A549 (cell line): ENCODE results near the gene FAM193A. TPM values are rescaled to one million over a fixed set of nuclear protein-coding genes. Genes with fewer than 3 reads are reported as not detected.
A peak's percentile ranks its signal among the peaks of the same experiment; 100 is the strongest.

Experiments
- ATAC-seq, 2 experiments: fragments of 200-7000 bp in 1 of 2; fragments of >200 bp in 1 of 2; cut with Nextera tagmentation in 1 of 2; cut with Tn5 transposase in 1 of 2; 3 replicates each; pipeline versions ENCODE4 v1.8.0 to v1.9.1; 2018 to 2020; ENCODE audit warnings: mild to moderate bottlenecking in 1 of 2, moderate library complexity in 1 of 2
- CTCF ChIA-PET: fragments of 300-600 bp; sonication (Branson Sonifier 250); formaldehyde crosslinking; extraction: SDS; loops from one replicate; lab custom pipeline; 2021; ENCODE audit warnings: antibody characterized with exemption, inconsistent platforms; lab: Yijun Ruan, JAX
- POLR2A ChIA-PET: fragments of 350-600 bp; formaldehyde crosslinking; extraction: SDS; loops from one replicate; lab custom pipeline; 2021; ENCODE audit warnings: antibody characterized with exemption, inconsistent platforms; lab: Yijun Ruan, JAX
- DNase-seq, 2 experiments: peaks; one replicate each; pipeline versions ENCODE4 v3.0.0 to v3.0.0-alpha.2; 2011 to 2016; ENCODE audit warnings: low read depth in 1 of 2, low spot score in 1 of 2
- FAIRE-seq: peaks from 2 replicates; lab custom pipeline; 2011; peaks lifted over from hg19 to GRCh38; lab: Jason Lieb, UNC
- H3K27ac ChIP-seq, 2 experiments: fragments of >200 bp; sonication (Bioruptor Twin); formaldehyde crosslinking; 3 replicates each; pipeline ENCODE4 v1.5.1; 2016 to 2017
- H3K4me1 ChIP-seq: fragments of >200 bp; sonication (Bioruptor Twin); formaldehyde crosslinking; 3 replicates; pipeline ENCODE4 v1.6.1; 2016
- H3K4me2 ChIP-seq: fragments of >200 bp; sonication (Bioruptor Twin); formaldehyde crosslinking; 3 replicates; pipeline ENCODE4 v1.6.1; 2016
- H3K4me3 ChIP-seq: fragments of >200 bp; sonication (Bioruptor Twin); formaldehyde crosslinking; 3 replicates; pipeline ENCODE4 v1.5.1; 2016
- H3K9me3 ChIP-seq: fragments of >200 bp; sonication (Bioruptor Twin); formaldehyde crosslinking; 3 replicates; pipeline ENCODE4 v1.6.1; 2016
- ATOH8 ChIP-seq: fragments of 250-450 bp; sonication (Bioruptor Pico); IDR thresholded peaks from 2 replicates; pipeline ENCODE4 v1.5.0; 2020; ENCODE audit warnings: low read depth, mild to moderate bottlenecking, moderate library complexity
- BCL3 ChIP-seq: fragments of >200 bp; sonication (Bioruptor Twin); formaldehyde crosslinking; IDR thresholded peaks from 3 replicates; pipeline ENCODE4 v1.6.1; 2016
- CBX2 ChIP-seq: fragments of 200-600 bp; sonication (generic); IDR thresholded peaks from 2 replicates; pipeline ENCODE4 v1.6.1; 2016; ENCODE audit warnings: low read depth, mild to moderate bottlenecking, borderline replicate concordance
- CEBPB ChIP-seq, 2 experiments: fragments of >200 bp in 1 of 2; sonication (Bioruptor Twin) in 1 of 2; formaldehyde crosslinking in 1 of 2; IDR thresholded peaks; 2 replicates each; pipeline ENCODE4 v1.6.1; 2012 to 2016
- CHD2 ChIP-seq: fragments of 150-350 bp; IDR thresholded peaks from 2 replicates; pipeline ENCODE4 v1.6.1; 2014; ENCODE audit warnings: low read length; ENCODE audit not compliant: partially characterized antibody
- EHMT2 ChIP-seq: fragments of 200-600 bp; sonication (generic); IDR thresholded peaks from 2 replicates; pipeline ENCODE4 v1.6.1; 2016; ENCODE audit warnings: antibody characterized with exemption, low read depth, mild to moderate bottlenecking, moderate library complexity
- ELK1 ChIP-seq: fragments of 150-350 bp; IDR thresholded peaks from 2 replicates; pipeline ENCODE4 v1.6.1; 2014; ENCODE audit warnings: low read depth, mild to moderate bottlenecking, low read length
- EP300 ChIP-seq, 2 experiments: fragments of >200 bp; sonication (Bioruptor Twin); formaldehyde crosslinking; IDR thresholded peaks; 2 replicates in 1 of 2; 3 replicates in 1 of 2; pipeline ENCODE4 v1.6.1; 2016 to 2017
- FOSB ChIP-seq: fragments of 250-450 bp; sonication (Bioruptor Pico); IDR thresholded peaks from 2 replicates; pipeline ENCODE4 v1.5.0; 2020; ENCODE audit warnings: mild to moderate bottlenecking, moderate library complexity
- FOSL2 ChIP-seq, 2 experiments: fragments of 450-650 bp in 1 of 2; fragments of >200 bp in 1 of 2; sonication (Bioruptor Twin) in 1 of 2; formaldehyde crosslinking; IDR thresholded peaks; 2 replicates each; pipeline versions ENCODE4 v1.5.0 to v1.6.1; 2016 to 2020; ENCODE audit warnings: mild to moderate bottlenecking in 1 of 2, moderate library complexity in 1 of 2
- FOXS1 ChIP-seq: fragments of 250-450 bp; sonication (Bioruptor Pico); IDR thresholded peaks from 2 replicates; pipeline ENCODE4 v1.5.0; 2020; ENCODE audit warnings: mild to moderate bottlenecking, moderate library complexity
- GATA3 ChIP-seq: IDR thresholded peaks from 2 replicates; pipeline ENCODE4 v1.6.1; 2012; ENCODE audit warnings: borderline replicate concordance
- HES2 ChIP-seq: fragments of >200 bp; sonication (Bioruptor Twin); formaldehyde crosslinking; IDR thresholded peaks from 2 replicates; pipeline ENCODE4 v1.6.1; 2016
- JUN ChIP-seq, 2 experiments: fragments of >200 bp; sonication (Bioruptor Twin); formaldehyde crosslinking; IDR thresholded peaks; 2 replicates in 1 of 2; 3 replicates in 1 of 2; pipeline ENCODE4 v1.6.1; 2016 to 2017
- KDM1A ChIP-seq: fragments of 200-600 bp; sonication (generic); IDR thresholded peaks from 2 replicates; pipeline ENCODE4 v1.6.1; 2016; ENCODE audit warnings: low read depth, mild to moderate bottlenecking
- KDM5A ChIP-seq: fragments of 200-600 bp; sonication (generic); IDR thresholded peaks from 2 replicates; pipeline ENCODE4 v1.6.1; 2016; ENCODE audit warnings: antibody characterized with exemption, mild to moderate bottlenecking
- NPAS2 ChIP-seq: fragments of 250-450 bp; sonication (Bioruptor Pico); IDR thresholded peaks from 2 replicates; pipeline ENCODE4 v1.8.0; 2022; ENCODE audit warnings: mild to moderate bottlenecking, moderate library complexity, borderline replicate concordance
- NR3C1 ChIP-seq: fragments of >200 bp; sonication (Bioruptor Twin); formaldehyde crosslinking; IDR thresholded peaks from 3 replicates; pipeline ENCODE4 v1.6.1; 2017
- RARB ChIP-seq: fragments of 250-450 bp; sonication (Bioruptor Pico); IDR thresholded peaks from 2 replicates; pipeline ENCODE4 v1.8.0; 2021; ENCODE audit warnings: mild to moderate bottlenecking, moderate library complexity
- REST ChIP-seq: fragments of 200-600 bp; sonication (generic); IDR thresholded peaks from 2 replicates; pipeline ENCODE4 v1.6.1; 2016; ENCODE audit warnings: antibody characterized with exemption, mild to moderate bottlenecking, moderate library complexity
- RFX5 ChIP-seq: fragments of 450-650 bp; IDR thresholded peaks from 2 replicates; pipeline ENCODE4 v1.7.1; 2014; ENCODE audit warnings: antibody characterized with exemption, mild to moderate bottlenecking, moderate library complexity
- SMC3 ChIP-seq: fragments of >200 bp; sonication (Bioruptor Twin); formaldehyde crosslinking; IDR thresholded peaks from 3 replicates; pipeline ENCODE4 v1.6.1; 2018; ENCODE audit warnings: inconsistent platforms
- TFCP2L1 ChIP-seq: fragments of 250-450 bp; sonication (Bioruptor Pico); IDR thresholded peaks from 2 replicates; pipeline ENCODE4 v1.5.0; 2021; ENCODE audit warnings: mild to moderate bottlenecking
- ZC3H11A ChIP-seq: fragments of 450-650 bp; IDR thresholded peaks from 2 replicates; pipeline ENCODE4 v1.6.1; 2014; ENCODE audit warnings: antibody characterized with exemption, mild to moderate bottlenecking
- WGBS: methylation state at CpG from one replicate; pipeline ENCODE4 v1.1.6; 2017; ENCODE audit errors: missing lambda C conversion rate; 5-methylcytosine and 5-hydroxymethylcytosine counted together
- polyA plus RNA-seq, 4 experiments: library from polyadenylated mRNA; depleted of rRNA in 3 of 4; stranded (reverse); fragments of >200 nt; fragmentation: RNase III in 1 of 4; extraction: RNeasy Plus Mini Kit Qiagen cat#74134 plus additional on column Dnase treatment in 1 of 4; gene quantifications; 2 replicates in 3 of 4; 3 replicates in 1 of 4; pipeline ENCODE4 v1.2.3, GENCODE V29; 2011 to 2017

Gene FAM193A
- polyA plus RNA-seq, 2 of the 4 experiments (the other 2 are of a cell fraction): 4.5 to 6.7 TPM

GRCh38 chr4:2721586-2721985, 185.1 kb downstream of the FAM193A start:
- POLR2A ChIA-PET: no interaction called here
- FAIRE-seq (no peak), ATAC-seq (no peak; a peak in 1 of 6 replicates), DNase-seq (no peak)
- CTCF ChIA-PET: interaction anchor here (0.6 to 1.5 kb wide), 6 partner anchors 8 to 348 kb away, joined by 3 read pairs; no protein-coding TSS in a partner anchor
- H3K4me3 ChIP-seq: no peak overlapping the region
- H3K4me2 ChIP-seq: no peak overlapping the region
- 89% methylated on average over 11 of the region's 11 CpGs for WGBS
- H3K27ac ChIP-seq: no peak overlapping the region
- H3K9me3 ChIP-seq: no peaks in the 10 kb centered on the region
- TF ChIP-seq RARB (CRISPR knock-in tag): no peak
- no peak for TF ChIP-seq EHMT2
- no peak for TF ChIP-seq TFCP2L1 (CRISPR knock-in tag)
- no peak for TF ChIP-seq CHD2
- no peak for TF ChIP-seq NR3C1
- TF ChIP-seq ZC3H11A: no peak
- TF ChIP-seq FOXS1: no peak
- no peak for TF ChIP-seq HES2
- TF ChIP-seq NPAS2 (CRISPR knock-in tag): no peak
- H3K4me1 ChIP-seq: no peaks in the 10 kb centered on the region

GRCh38 chr4:2722033-2722432, 185.6 kb downstream of the FAM193A start:
- no peak overlapping the region for H3K27ac ChIP-seq
- TF ChIP-seq JUN (IDR thresholded peaks at IDR 0.05): no peak
- no peak for TF ChIP-seq GATA3
- no peak for TF ChIP-seq ELK1
- no peak for TF ChIP-seq FOSL2 (IDR thresholded peaks at IDR 0.05)
- no peak for TF ChIP-seq FOSL2 (CRISPR knock-in tag; IDR thresholded peaks at IDR 0.05)
- TF ChIP-seq CBX2: no peak
- no peak for TF ChIP-seq KDM1A
- TF ChIP-seq KDM5A: no peak
- no peak for TF ChIP-seq FOSB (CRISPR knock-in tag)
- no peak for TF ChIP-seq REST
- TF ChIP-seq SMC3: no peak
- TF ChIP-seq EP300 (IDR thresholded peaks at IDR 0.05): no peak
- no peak for TF ChIP-seq TFCP2L1 (CRISPR knock-in tag)
- TF ChIP-seq ATOH8 (CRISPR knock-in tag): no peak
- no peak for TF ChIP-seq CHD2
- no peak for TF ChIP-seq RFX5
- TF ChIP-seq CEBPB (IDR thresholded peaks at IDR 0.05): no peak
- TF ChIP-seq BCL3: no peak
- no peak for TF ChIP-seq NPAS2 (CRISPR knock-in tag)
- TF ChIP-seq, all 56 proteins: peak for 0
- ATAC-seq (peak in 1 of 2 experiments; percentile 32; a peak in 2 of 6 replicates), DNase-seq (no peak), FAIRE-seq (no peak)
- WGBS: 90% methylated on average over 9 of the region's 9 CpGs
- Histone ChIP-seq H3K4me1 (no peaks in the 10 kb centered on the region), H3K4me2 (no peak overlapping the region), H3K4me3 (no peak overlapping the region), H3K9me3 (no peaks in the 10 kb centered on the region)
- ChIA-PET CTCF (interaction anchor here (0.6 to 1.5 kb wide), 5 partner anchors 8 to 348 kb away, joined by 3 read pairs; no protein-coding TSS in a partner anchor), POLR2A (no interaction called here)
